Measurements from ENCODE around the gene RORB.

Gene RORB

DNA sequence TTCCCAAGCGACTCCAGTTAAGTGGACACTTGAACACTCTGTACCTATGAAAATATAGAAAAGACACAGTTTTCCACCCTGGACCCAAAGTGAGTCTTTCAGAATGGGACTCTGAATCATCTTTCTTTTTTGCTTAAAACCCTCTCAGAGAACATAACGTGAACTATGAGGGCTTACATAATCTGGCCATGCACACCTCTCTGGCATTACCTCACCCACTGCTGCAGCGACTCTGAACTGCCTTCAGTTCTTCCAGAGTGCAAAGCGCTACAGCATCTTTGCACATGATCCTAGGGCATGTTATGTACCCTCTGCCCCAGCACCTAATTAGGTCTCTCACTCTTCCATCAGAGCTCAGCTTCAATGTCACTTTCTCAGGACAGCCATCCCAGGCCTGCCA lies 186.2 kb downstream of the RORB start:
- ChIA-PET CTCF (interaction anchor here (0.6 to 0.7 kb wide), 2 partner anchors 17 to 61 kb away, joined by 3 to 4 read pairs; no protein-coding TSS in a partner anchor), POLR2A (ENCODE audit: low non-redundant PET) (no interaction called here)
- TF ChIP-seq CTCF (conservative IDR thresholded peaks at IDR 0.05; ENCODE audit: low read depth) = no peak
- H3K27ac ChIP-seq = no peak overlapping the region
- DNase-seq (ENCODE audit: low spot score) = no peak

DNA sequence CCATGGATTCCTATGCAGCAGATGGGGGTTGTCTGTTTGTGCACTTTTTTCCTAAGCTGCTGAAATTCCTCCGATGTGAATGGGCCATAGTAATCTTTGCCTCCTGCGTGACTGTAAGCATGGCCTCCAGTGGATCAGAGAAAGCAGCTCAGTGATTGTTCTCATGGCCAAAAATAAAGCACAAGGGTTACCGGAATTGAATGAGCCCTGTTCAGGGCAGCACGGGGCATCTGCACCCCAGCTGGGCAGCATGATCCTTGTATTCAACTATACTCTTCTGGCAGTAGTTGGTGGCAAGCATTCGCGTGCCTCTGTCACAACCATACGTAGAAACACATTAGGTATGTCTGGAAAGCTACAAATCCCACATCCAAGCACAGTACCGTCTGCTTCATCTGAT lies 193.9 kb downstream of the RORB start:
- ChIA-PET POLR2A (ENCODE audit: low non-redundant PET) (no interaction called here), CTCF (no interaction called here)
- no peak for DNase-seq (ENCODE audit: low spot score)
- H3K27ac ChIP-seq = no peak overlapping the region
- TF ChIP-seq CTCF (conservative IDR thresholded peaks at IDR 0.05; ENCODE audit: low read depth) = no peak

DNA sequence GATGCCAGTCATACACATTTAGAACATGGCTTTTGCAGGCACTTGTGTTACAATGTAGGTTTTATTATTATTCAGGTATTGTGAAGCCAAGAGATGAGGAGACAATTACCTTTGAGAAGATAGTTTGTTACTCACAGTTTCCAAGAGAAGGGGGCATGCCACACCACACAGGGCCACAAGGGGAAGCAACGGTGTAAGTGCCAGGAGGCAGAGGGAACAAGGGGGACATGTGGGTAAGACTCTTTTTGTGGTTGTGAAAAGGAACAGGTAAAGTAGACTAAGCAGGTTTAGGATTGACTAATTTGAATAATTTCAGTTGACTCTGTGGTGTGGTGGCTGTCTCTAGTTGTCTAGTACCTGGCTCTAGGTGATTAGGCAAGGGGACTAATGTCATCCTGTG lies 199.4 kb downstream of the RORB start:
- DNase-seq (ENCODE audit: low spot score) = no peak
- ChIA-PET POLR2A (ENCODE audit: low non-redundant PET) (interaction anchor here (0.6 kb wide), 1 partner anchor 1548 kb away, joined by 14 read pairs; no protein-coding TSS in a partner anchor), CTCF (no interaction called here)
- TF ChIP-seq CTCF (conservative IDR thresholded peaks at IDR 0.05; ENCODE audit: low read depth) = no peak
- H3K27ac ChIP-seq = no peak overlapping the region

DNA sequence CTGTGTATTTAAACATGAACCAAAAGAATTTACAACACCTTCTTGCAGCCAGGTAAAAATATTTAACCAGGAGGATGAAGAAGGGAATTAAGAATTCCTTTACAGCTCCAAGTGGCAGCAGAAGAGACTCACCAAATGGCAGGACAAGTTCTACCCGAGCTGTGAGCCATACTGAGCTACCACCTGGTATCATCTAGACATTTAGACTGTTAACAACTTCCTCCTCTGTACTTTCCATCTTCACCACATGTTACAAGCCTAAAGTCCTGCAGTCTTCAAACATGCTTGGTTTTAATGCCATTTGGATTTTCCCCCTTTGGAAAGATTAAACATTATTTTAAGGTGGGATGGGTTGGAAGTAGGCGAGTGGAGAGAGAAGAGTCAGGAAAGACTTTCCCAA lies 200.4 kb downstream of the RORB start:
- H3K27ac ChIP-seq = no peak overlapping the region
- DNase-seq (ENCODE audit: low spot score) = no peak
- CTCF ChIA-PET = no interaction called here
- POLR2A ChIA-PET (ENCODE audit: low non-redundant PET) = no interaction called here
- no peak for TF ChIP-seq CTCF (conservative IDR thresholded peaks at IDR 0.05; ENCODE audit: low read depth)

DNA sequence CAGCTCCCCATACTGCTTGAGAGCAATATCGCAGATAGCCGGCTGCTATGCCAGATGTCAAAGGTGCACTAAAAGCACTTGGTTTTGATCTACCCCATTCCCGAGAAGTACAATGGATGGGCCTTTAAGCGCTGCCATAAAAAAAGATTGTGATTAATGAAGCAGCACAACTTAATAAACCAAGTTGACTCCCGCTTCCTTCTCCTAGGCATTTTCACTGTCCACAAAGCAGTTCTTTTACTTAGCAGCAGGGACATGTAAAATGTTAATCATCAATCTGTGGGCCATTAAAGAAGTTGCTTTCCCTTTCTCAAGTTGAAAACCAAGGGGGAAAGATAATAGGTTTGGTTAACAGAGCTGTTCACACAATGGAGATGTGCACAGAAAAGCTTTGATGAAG lies 214.2 kb downstream of the RORB start:
- ChIA-PET POLR2A (ENCODE audit: low non-redundant PET) (no interaction called here), CTCF (no interaction called here)
- DNase-seq (ENCODE audit: low spot score) = no peak
- no peak for TF ChIP-seq CTCF (conservative IDR thresholded peaks at IDR 0.05; ENCODE audit: low read depth)
- H3K27ac ChIP-seq = no peak overlapping the region

GRCh38 chr9:74718709-74719108 lies 221.6 kb downstream of the RORB start:
- ChIA-PET CTCF (no interaction called here), POLR2A (ENCODE audit: low non-redundant PET) (no interaction called here)
- H3K27ac ChIP-seq = no peak overlapping the region
- no peak for DNase-seq (ENCODE audit: low spot score)
- no peak for TF ChIP-seq CTCF (conservative IDR thresholded peaks at IDR 0.05; ENCODE audit: low read depth)

DNA sequence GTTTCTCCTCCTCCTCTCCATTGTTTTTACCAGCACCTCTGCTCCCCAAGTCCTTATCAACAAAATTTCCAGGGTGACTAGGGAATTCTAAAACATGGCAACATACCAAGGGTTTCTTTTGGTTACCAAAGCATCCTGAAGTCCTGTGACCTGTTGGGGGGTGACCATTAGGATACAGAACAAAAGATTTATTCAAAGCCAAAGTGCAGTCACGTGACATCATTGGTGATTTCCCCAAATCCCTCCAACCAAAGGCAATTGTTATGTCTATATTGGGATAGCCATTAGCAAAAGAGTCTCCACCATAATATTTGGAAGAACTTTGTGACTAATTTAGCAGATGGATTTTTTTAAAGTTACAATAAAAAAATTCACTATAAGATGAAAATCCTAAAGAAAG lies 222.2 kb downstream of the RORB start:
- no peak overlapping the region for H3K27ac ChIP-seq
- ChIA-PET CTCF (no interaction called here), POLR2A (ENCODE audit: low non-redundant PET) (no interaction called here)

More for the DNA sequence above, 222.2 kb downstream of the RORB start:
- DNase-seq (ENCODE audit: low spot score) = no peak
- no peak for TF ChIP-seq CTCF (conservative IDR thresholded peaks at IDR 0.05; ENCODE audit: low read depth)
